ENCODE measurements around the gene GCH1. TPM values are rescaled to one million over a fixed set of nuclear protein-coding genes. Genes with fewer than 3 reads are reported as not detected.

Gene GCH1
- total RNA-seq, 1 donor from 2014 or later, result 3.6 TPM

DNA sequence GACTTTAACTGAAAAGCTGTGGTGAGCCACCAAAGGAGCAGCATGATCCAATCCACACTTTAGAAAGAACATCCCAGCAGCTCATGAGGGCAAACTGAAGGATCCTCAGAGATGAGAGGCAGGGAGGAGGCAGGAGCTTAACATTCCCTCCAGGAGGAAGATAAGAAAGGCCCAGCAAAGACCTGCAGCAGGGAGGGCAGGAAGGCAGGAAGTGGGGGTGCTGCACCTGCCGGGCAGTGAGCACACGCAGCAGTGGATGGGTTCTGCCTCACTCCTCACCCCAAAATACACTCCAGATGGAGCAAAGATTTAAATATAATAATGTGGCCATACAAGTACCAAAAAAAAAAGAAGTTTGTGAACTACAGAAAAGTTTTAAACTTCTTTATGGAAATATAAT is 48.4 kb downstream of the GCH1 start:
- FAIRE-seq, result no peak
- Mint-ChIP-seq H3K36me3 (ENCODE audit: low read depth, unreplicated experiment) (peaks cover 1% of the 10 kb centered on the region), H3K9me3 (ENCODE audit: unreplicated experiment) (no peaks in the 10 kb centered on the region), H3K4me1 (ENCODE audit: low read depth, unreplicated experiment) (peaks cover 2% of the 10 kb centered on the region), H3K4me3 (ENCODE audit: unreplicated experiment) (no peak overlapping the region), H3K27me3 (ENCODE audit: low read depth, unreplicated experiment) (peaks cover 3% of the 10 kb centered on the region), H3K27ac (ENCODE audit: unreplicated experiment) (no peak overlapping the region)
- DNase-seq (ENCODE audit: low read depth), result no peak
- no peak overlapping the region for H3K4me3 ChIP-seq (ENCODE audit: insufficient read depth, low read depth, low read length)
- no peak overlapping the region for H3K4me2 ChIP-seq (ENCODE audit: low read length)
- no peak overlapping the region for H3K27ac ChIP-seq (ENCODE audit: low read depth, low read length)
- H3K4me1 ChIP-seq (ENCODE audit: insufficient read depth, low read length), result no peaks in the 10 kb centered on the region
- no peaks in the 10 kb centered on the region for H3K27me3 ChIP-seq (ENCODE audit: insufficient read depth, low read length)
- H3K9ac ChIP-seq (ENCODE audit: low read length), result no peak overlapping the region
- H2AFZ ChIP-seq (ENCODE audit: low read depth, low read length), result no peak overlapping the region
- no peaks in the 10 kb centered on the region for H3K9me3 ChIP-seq (ENCODE audit: insufficient read depth, low read depth, low read length)
- H3K79me2 ChIP-seq (ENCODE audit: insufficient read depth, low read length), result no peaks in the 10 kb centered on the region
- TF ChIP-seq, protein P1, sequence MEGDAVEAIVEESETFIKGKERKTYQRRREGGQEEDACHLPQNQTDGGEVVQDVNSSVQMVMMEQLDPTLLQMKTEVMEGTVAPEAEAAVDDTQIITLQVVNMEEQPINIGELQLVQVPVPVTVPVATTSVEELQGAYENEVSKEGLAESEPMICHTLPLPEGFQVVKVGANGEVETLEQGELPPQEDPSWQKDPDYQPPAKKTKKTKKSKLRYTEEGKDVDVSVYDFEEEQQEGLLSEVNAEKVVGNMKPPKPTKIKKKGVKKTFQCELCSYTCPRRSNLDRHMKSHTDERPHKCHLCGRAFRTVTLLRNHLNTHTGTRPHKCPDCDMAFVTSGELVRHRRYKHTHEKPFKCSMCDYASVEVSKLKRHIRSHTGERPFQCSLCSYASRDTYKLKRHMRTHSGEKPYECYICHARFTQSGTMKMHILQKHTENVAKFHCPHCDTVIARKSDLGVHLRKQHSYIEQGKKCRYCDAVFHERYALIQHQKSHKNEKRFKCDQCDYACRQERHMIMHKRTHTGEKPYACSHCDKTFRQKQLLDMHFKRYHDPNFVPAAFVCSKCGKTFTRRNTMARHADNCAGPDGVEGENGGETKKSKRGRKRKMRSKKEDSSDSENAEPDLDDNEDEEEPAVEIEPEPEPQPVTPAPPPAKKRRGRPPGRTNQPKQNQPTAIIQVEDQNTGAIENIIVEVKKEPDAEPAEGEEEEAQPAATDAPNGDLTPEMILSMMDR (IDR thresholded peaks at IDR 0.05; ENCODE audit: insufficient read depth, low read depth, low read length), result no peak
- TF ChIP-seq EZH2 (IDR thresholded peaks at IDR 0.05; ENCODE audit: insufficient read depth, low read length), result no peak
- H3K36me3 ChIP-seq (ENCODE audit: insufficient read depth, low read length), result no peaks in the 10 kb centered on the region
- H4K20me1 ChIP-seq (ENCODE audit: insufficient read depth, low read length), result no peaks in the 10 kb centered on the region

DNA sequence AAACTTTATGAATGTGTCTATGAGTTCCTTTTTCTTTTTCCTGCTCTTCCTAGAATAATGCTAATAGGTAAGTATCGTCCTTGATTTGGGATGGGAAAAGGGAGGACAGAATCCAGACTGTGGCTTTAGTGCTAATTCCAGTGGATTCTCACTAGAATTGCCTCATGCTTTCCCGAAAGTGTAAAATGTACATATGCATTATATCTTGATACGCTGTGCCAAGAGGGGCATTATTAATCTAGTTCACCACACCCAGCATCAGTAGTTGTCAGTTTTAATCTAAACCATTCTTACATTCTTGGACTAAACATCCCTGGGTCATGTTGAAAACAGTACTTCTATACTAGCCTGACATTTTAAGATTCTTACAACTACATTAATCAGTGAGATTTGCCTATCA is 49.3 kb downstream of the GCH1 start:
- H3K27ac Mint-ChIP-seq (ENCODE audit: unreplicated experiment), result no peak overlapping the region
- H3K27ac ChIP-seq (ENCODE audit: low read depth, low read length), result no peak overlapping the region
- no peaks in the 10 kb centered on the region for H3K27me3 ChIP-seq (ENCODE audit: insufficient read depth, low read length)
- peaks cover 1% of the 10 kb centered on the region for H3K36me3 Mint-ChIP-seq (ENCODE audit: low read depth, unreplicated experiment)
- no peak overlapping the region for H3K4me3 ChIP-seq (ENCODE audit: insufficient read depth, low read depth, low read length)
- H3K4me1 ChIP-seq (ENCODE audit: insufficient read depth, low read length), result no peaks in the 10 kb centered on the region
- no peaks in the 10 kb centered on the region for H3K79me2 ChIP-seq (ENCODE audit: insufficient read depth, low read length)
- DNase-seq (ENCODE audit: low read depth) (no peak), FAIRE-seq (no peak)
- no peak overlapping the region for H3K9ac ChIP-seq (ENCODE audit: low read length)
- no peaks in the 10 kb centered on the region for H4K20me1 ChIP-seq (ENCODE audit: insufficient read depth, low read length)
- H3K4me2 ChIP-seq (ENCODE audit: low read length), result no peak overlapping the region
- no peaks in the 10 kb centered on the region for H3K9me3 Mint-ChIP-seq (ENCODE audit: unreplicated experiment)
- H3K4me1 Mint-ChIP-seq (ENCODE audit: low read depth, unreplicated experiment), result peaks cover 5% of the 10 kb centered on the region
- no peak overlapping the region for H2AFZ ChIP-seq (ENCODE audit: low read depth, low read length)
- no peaks in the 10 kb centered on the region for H3K9me3 ChIP-seq (ENCODE audit: insufficient read depth, low read depth, low read length)
- H3K36me3 ChIP-seq (ENCODE audit: insufficient read depth, low read length), result no peaks in the 10 kb centered on the region
- H3K27me3 Mint-ChIP-seq (ENCODE audit: low read depth, unreplicated experiment), result peaks cover 3% of the 10 kb centered on the region
- no peak overlapping the region for H3K4me3 Mint-ChIP-seq (ENCODE audit: unreplicated experiment)
- TF ChIP-seq, protein P1 (IDR thresholded peaks at IDR 0.05; ENCODE audit: insufficient read depth, low read depth, low read length), result no peak
- no peak for TF ChIP-seq EZH2 (IDR thresholded peaks at IDR 0.05; ENCODE audit: insufficient read depth, low read length)

DNA sequence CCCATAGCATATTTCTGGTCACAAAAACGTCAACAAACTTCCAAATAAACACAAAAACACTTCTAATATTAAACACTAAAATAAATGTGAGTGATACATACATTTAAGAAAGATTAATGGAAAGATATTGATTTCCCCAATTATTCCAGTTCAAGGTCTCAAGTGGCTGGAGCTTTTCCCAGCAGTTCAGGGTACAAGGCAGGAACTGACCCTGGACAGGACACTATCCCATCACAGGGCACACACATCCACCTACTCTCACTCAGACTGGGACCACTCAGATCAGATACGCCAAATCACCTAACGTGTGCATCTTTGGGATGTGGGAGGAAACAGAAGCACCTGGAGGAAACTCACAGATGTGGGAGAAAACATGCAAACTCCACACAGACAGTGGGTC is 50.4 kb downstream of the GCH1 start:
- Mint-ChIP-seq H3K27me3 (ENCODE audit: low read depth, unreplicated experiment) (peaks cover 3% of the 10 kb centered on the region), H3K36me3 (ENCODE audit: low read depth, unreplicated experiment) (peaks cover 1% of the 10 kb centered on the region)

More for the DNA sequence above, 50.4 kb downstream of the GCH1 start:
- no peak overlapping the region for H3K27ac Mint-ChIP-seq (ENCODE audit: unreplicated experiment)
- H3K4me2 ChIP-seq (ENCODE audit: low read length), result no peak overlapping the region
- DNase-seq (ENCODE audit: low read depth) (no peak), FAIRE-seq (no peak)
- no peak overlapping the region for H3K4me3 ChIP-seq (ENCODE audit: insufficient read depth, low read depth, low read length)
- no peak overlapping the region for H3K9ac ChIP-seq (ENCODE audit: low read length)
- H3K36me3 ChIP-seq (ENCODE audit: insufficient read depth, low read length), result no peaks in the 10 kb centered on the region
- no peaks in the 10 kb centered on the region for H3K9me3 ChIP-seq (ENCODE audit: insufficient read depth, low read depth, low read length)
- no peaks in the 10 kb centered on the region for H3K79me2 ChIP-seq (ENCODE audit: insufficient read depth, low read length)
- no peak overlapping the region for H3K27ac ChIP-seq (ENCODE audit: low read depth, low read length)
- H4K20me1 ChIP-seq (ENCODE audit: insufficient read depth, low read length), result no peaks in the 10 kb centered on the region
- H2AFZ ChIP-seq (ENCODE audit: low read depth, low read length), result no peak overlapping the region
- H3K4me3 Mint-ChIP-seq (ENCODE audit: unreplicated experiment), result no peak overlapping the region
- TF ChIP-seq, protein P1 (IDR thresholded peaks at IDR 0.05; ENCODE audit: insufficient read depth, low read depth, low read length), result no peak
- TF ChIP-seq EZH2 (IDR thresholded peaks at IDR 0.05; ENCODE audit: insufficient read depth, low read length), result no peak
- no peaks in the 10 kb centered on the region for H3K27me3 ChIP-seq (ENCODE audit: insufficient read depth, low read length)
- H3K4me1 Mint-ChIP-seq (ENCODE audit: low read depth, unreplicated experiment), result peaks cover 5% of the 10 kb centered on the region
- H3K9me3 Mint-ChIP-seq (ENCODE audit: unreplicated experiment), result no peaks in the 10 kb centered on the region
- no peaks in the 10 kb centered on the region for H3K4me1 ChIP-seq (ENCODE audit: insufficient read depth, low read length)
